Superior temporal gyrus (tissue), 1 donor: ENCODE data around the gene ATP10B.

ENCODE experiments used
- DNase-seq: peaks from one replicate; pipeline ENCODE4 v3.0.0-alpha.2; 2016; ENCODE audit errors: extremely low spot score

ATP10B gene

DNA sequence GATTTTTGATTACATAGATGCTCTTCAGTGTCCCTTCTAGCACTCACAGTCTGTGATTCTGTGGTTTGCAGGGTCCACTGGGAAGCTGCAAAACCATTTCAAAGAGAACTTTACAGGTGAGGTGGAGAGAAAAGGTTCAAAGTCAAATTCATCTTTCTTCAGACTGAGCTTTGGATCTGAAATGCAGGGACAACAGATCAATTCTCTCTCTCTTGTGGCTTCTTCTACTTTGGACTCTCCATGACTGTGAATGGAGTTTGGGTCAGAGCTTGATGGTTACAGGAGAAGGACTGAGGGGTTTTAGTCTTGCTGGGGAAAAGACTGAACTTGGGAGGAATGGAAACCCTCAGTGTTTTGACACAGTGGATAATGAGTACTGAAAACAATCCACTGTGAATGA is 338.5 kb downstream of the ATP10B start:
- DNase-seq, result no peak
